ENCODE measurements around the gene PACRG. TPM values are rescaled to one million over a fixed set of nuclear protein-coding genes. Genes with fewer than 3 reads are reported as not detected.

Gene PACRG
- total and polyA plus RNA-seq, 2 of the 4 experiments (the other 2 are of a cell fraction): not detected

DNA sequence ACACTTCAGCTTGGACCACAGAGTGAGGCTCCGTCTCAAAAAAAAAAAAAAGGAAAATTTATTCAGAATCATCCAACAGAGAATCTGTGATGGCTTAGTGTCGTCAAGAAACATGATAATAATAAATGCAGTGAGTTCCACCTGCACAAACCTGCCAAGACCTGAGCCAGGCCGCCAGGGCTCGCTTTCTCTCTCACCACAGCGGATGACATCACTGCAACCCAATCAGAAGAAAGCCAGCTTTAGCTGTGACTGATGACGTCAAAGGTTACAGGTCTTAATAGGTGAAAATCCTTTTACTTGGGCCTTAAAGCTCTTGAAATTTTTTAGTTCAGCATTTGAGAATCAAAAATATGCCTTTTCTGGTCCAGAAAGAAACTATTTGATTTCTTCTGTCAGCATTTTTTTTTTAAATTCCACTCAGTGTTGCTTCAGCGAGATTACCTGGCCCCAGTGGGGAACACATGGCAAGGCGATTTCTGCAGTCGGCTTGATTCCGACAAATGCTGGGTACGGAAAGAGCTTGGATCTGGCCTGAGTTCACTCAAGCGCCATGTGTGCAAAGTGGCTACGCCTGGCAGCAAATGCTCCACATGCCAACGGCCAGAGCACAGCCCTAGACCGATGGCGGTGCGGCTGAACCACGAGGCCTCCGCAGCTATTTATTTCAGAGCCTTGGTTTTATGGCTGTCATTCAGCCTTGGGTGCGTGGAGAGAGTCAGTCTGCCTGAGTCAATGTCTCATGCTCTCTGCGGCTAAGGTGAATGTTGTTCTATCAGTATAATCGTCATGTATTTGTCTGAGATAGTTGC lies 581.1 kb downstream of the PACRG start:
- Histone ChIP-seq H4K20me1 (ENCODE audit: insufficient read depth, low read length) (no peaks in the 10 kb centered on the region), H3K18ac (ENCODE audit: low read depth, low read length) (no peak overlapping the region), H3K23ac (ENCODE audit: low read depth, low read length) (no peak overlapping the region), H2BK120ac (ENCODE audit: low read depth, low read length) (no peak overlapping the region), H2BK5ac (ENCODE audit: low read depth, low read length, poor library complexity, severe bottlenecking) (no peak overlapping the region), H3K9me3 (ENCODE audit: control insufficient read depth, insufficient read depth, low read length) (peaks cover 4% of the 10 kb centered on the region; the same call in 1 of the 2 replicates), H2AFZ (replicated peaks; ENCODE audit: low read length, poor library complexity) (no peak overlapping the region), H3K9ac (ENCODE audit: low read depth, low read length) (no peak overlapping the region), H4K91ac (ENCODE audit: insufficient read depth, low read depth, low read length) (no peak overlapping the region), H3K79me1 (ENCODE audit: low read depth in 1 of 2, low read length in 2 of 2) (no peaks in the 10 kb centered on the region), H3K27ac (ENCODE audit: insufficient read depth, low read length) (no peak overlapping the region), H3K4ac (ENCODE audit: low read depth, low read length) (no peak overlapping the region), H3K4me3 (ENCODE audit: insufficient read depth, low read depth, low read length) (no peak overlapping the region), H2AK9ac (replicated peaks; ENCODE audit: low read depth, low read length, poor library complexity) (no peak overlapping the region), H3K4me1 (ENCODE audit: control insufficient read depth, insufficient read depth, low read length) (no peaks in the 10 kb centered on the region), H3K14ac (replicated peaks; ENCODE audit: low read depth, low read length) (no peak overlapping the region), H4K5ac (ENCODE audit: low read depth, low read length) (no peak overlapping the region), H3K56ac (ENCODE audit: extremely low read depth, insufficient read depth, low read length) (no peak overlapping the region), H3K27me3 (ENCODE audit: control insufficient read depth, insufficient read depth, low read length) (no peaks in the 10 kb centered on the region), H2BK20ac (ENCODE audit: low read depth, low read length) (no peak overlapping the region), H2AK5ac (ENCODE audit: low read depth, low read length) (no peak overlapping the region), H3K36me3 (ENCODE audit: control insufficient read depth, insufficient read depth, low read length) (no peaks in the 10 kb centered on the region), H3K4me2 (ENCODE audit: low read depth, low read length) (no peak overlapping the region), H2BK15ac (ENCODE audit: low read depth, low read length) (no peak overlapping the region), H3K9me1 (ENCODE audit: insufficient read depth, low read length) (no peaks in the 10 kb centered on the region), H4K8ac (ENCODE audit: low read depth in 2 of 2, low read length in 2 of 2) (no peak overlapping the region)
- intact Hi-C loops (cut with micrococcal nuclease): no loop called here
- dilution Hi-C loops (cut with HindIII; ENCODE audit: low sequenced_read_pairs, unreplicated experiment): no loop called here
- ATAC-seq (ENCODE audit: low read depth) (no peak), DNase-seq (no peak)
- 89% methylated on average over 10 of the region's 22 CpGs; no CpG with 5 or more reads in 1 of the 2 experiments for WGBS, 2 experiments (ENCODE audit: extremely low coverage in 2 of 2, insufficient read length in 1 of 2)
- ChIA-PET CTCF (interaction anchor here (0.6 to 0.7 kb wide), 2 partner anchors 247 to 476 kb away, joined by 3 to 5 read pairs; no protein-coding TSS in a partner anchor), POLR2A (ENCODE audit: unreplicated experiment) (no interaction called here)
- BruUV-seq (replicated peaks): no TSS peak
- in situ Hi-C loops (cut with MboI; ENCODE audit: low sequenced_read_pairs): no loop called here
- TF ChIP-seq SMC3 (IDR thresholded peaks at IDR 0.05; ENCODE audit: low read depth, low read length) (no peak), CEBPB (IDR thresholded peaks at IDR 0.05; ENCODE audit: low read depth, low read length) (no peak), FOS (IDR thresholded peaks at IDR 0.05; ENCODE audit: low read depth, low read length) (no peak), CHD1 (IDR thresholded peaks at IDR 0.05; ENCODE audit: low read depth, low read length) (no peak), RCOR1 (IDR thresholded peaks at IDR 0.05; ENCODE audit: insufficient replicate concordance, low read length) (no peak), MXI1 (IDR thresholded peaks at IDR 0.05; ENCODE audit: borderline replicate concordance, low read depth, low read length) (no peak), MAFK (IDR thresholded peaks at IDR 0.05; ENCODE audit: low read depth, low read length) (no peak), BHLHE40 (IDR thresholded peaks at IDR 0.05; ENCODE audit: low read depth, low read length) (no peak), POLR2A (IDR thresholded peaks at IDR 0.05; ENCODE audit: low read depth, low read length) (no peak), MAZ (IDR thresholded peaks at IDR 0.05; ENCODE audit: borderline replicate concordance, low read depth, low read length) (no peak), NFE2L2 (IDR thresholded peaks at IDR 0.05; ENCODE audit: low read depth, low read length) (no peak), RFX5 (IDR thresholded peaks at IDR 0.05; ENCODE audit: low read depth, low read length) (no peak)
- TF ChIP-seq, protein P1, sequence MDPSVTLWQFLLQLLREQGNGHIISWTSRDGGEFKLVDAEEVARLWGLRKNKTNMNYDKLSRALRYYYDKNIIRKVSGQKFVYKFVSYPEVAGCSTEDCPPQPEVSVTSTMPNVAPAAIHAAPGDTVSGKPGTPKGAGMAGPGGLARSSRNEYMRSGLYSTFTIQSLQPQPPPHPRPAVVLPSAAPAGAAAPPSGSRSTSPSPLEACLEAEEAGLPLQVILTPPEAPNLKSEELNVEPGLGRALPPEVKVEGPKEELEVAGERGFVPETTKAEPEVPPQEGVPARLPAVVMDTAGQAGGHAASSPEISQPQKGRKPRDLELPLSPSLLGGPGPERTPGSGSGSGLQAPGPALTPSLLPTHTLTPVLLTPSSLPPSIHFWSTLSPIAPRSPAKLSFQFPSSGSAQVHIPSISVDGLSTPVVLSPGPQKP (IDR thresholded peaks at IDR 0.05; ENCODE audit: borderline replicate concordance, low read depth, low read length): no peak
- TF ChIP-seq, protein P2, sequence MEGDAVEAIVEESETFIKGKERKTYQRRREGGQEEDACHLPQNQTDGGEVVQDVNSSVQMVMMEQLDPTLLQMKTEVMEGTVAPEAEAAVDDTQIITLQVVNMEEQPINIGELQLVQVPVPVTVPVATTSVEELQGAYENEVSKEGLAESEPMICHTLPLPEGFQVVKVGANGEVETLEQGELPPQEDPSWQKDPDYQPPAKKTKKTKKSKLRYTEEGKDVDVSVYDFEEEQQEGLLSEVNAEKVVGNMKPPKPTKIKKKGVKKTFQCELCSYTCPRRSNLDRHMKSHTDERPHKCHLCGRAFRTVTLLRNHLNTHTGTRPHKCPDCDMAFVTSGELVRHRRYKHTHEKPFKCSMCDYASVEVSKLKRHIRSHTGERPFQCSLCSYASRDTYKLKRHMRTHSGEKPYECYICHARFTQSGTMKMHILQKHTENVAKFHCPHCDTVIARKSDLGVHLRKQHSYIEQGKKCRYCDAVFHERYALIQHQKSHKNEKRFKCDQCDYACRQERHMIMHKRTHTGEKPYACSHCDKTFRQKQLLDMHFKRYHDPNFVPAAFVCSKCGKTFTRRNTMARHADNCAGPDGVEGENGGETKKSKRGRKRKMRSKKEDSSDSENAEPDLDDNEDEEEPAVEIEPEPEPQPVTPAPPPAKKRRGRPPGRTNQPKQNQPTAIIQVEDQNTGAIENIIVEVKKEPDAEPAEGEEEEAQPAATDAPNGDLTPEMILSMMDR (conservative IDR thresholded peaks at IDR 0.05; ENCODE audit: low read depth, low read length): no peak
- TF ChIP-seq, protein P3, sequence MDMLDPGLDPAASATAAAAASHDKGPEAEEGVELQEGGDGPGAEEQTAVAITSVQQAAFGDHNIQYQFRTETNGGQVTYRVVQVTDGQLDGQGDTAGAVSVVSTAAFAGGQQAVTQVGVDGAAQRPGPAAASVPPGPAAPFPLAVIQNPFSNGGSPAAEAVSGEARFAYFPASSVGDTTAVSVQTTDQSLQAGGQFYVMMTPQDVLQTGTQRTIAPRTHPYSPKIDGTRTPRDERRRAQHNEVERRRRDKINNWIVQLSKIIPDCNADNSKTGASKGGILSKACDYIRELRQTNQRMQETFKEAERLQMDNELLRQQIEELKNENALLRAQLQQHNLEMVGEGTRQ (IDR thresholded peaks at IDR 0.05; ENCODE audit: low read depth, low read length): no peak
